HG03565 (cell line): Measurements from ENCODE around the gene SPSB4.
"Not testable (repeated sequence)": the region's sequence is repeated elsewhere in the genome, so short reads cannot be mapped to it uniquely, and the experiment has no call there.

Source experiments
- ATAC-seq: cut with Tn5 transposase; IDR thresholded peaks from one replicate; pipeline ENCODE4 v1.9.1; 2021; ENCODE audit warnings: mild to moderate bottlenecking, moderate library complexity; ENCODE audit not compliant: unreplicated experiment

SPSB4 gene

DNA sequence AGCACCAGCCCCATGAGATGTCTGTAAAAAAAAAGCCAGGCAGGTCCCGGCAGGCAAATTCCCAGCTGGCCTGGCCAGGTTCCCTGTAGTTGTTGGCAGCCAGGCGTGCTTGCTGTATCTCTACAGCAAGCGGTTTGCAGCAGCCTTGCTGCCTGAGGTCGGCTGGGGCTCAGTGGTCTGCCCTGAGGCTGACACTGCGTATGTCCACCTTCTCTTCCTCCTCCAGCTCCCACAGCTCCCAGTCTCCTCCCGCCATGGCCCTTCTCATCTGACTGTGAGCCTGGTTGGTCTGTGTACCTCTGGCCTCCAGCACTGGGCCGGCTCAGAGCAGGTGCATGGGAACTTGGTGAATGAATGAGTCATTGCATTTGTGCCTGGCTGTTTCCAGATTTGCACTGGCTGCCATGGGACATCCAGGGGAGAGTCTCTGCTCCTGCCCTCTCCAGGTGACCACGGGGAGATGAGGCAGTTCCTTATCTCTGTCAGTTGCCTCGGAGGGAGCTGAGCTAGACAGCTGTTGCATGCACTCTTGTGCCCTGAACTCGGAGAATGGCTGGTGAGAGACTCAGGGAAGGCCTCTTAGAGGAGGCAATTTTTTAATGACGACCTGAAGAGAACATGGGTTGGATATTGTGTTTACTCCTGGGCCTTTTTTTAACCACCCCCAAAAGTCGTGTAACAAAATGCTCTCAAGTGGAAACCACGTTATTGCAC is 43.0 kb downstream of the SPSB4 start:
- ATAC-seq, result no peak

GRCh38 chr3:141094790-141095545 is 43.8 kb downstream of the SPSB4 start:
- no peak for ATAC-seq

GRCh38 chr3:141095546-141095937 is 44.4 kb downstream of the SPSB4 start:
- no peak for ATAC-seq

DNA sequence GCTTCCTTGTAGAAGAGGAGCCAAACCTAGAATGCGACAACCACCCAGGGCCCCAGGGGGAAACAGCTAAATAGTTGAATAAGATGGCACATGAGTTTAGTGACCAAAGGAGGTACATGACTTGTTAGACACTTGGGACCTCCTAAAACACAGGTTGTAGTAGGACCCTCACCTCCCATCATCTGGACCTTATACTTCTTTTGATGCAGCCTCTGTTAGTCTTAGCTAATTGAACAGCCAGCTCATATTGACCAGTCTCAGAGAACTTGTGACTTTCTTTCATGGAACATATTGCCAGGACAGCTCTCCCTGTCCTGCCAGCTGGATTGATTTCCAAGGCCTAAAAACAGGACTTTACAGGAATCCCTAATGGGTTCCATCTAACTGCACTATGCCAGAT is 45.0 kb downstream of the SPSB4 start:
- ATAC-seq, result no peak

DNA sequence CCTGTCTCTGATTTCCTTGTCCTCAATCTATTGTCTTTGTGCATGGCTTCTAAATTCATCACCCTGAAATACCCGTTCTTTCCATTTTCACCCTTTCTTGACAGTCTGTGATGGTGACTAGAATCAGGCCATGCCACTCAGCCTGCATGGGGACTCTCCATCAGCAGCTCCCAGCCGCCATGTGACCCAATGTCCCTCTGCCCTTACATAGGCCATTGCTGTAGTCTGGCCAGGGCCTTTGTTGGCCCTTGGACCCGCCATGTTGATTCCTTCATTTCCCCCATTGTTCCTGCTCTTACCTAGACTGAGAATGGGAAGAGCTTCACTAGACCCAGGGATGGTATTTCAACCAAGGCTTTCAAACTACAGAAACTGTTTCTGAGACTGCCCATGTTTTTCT is 45.8 kb downstream of the SPSB4 start:
- no peak for ATAC-seq

DNA sequence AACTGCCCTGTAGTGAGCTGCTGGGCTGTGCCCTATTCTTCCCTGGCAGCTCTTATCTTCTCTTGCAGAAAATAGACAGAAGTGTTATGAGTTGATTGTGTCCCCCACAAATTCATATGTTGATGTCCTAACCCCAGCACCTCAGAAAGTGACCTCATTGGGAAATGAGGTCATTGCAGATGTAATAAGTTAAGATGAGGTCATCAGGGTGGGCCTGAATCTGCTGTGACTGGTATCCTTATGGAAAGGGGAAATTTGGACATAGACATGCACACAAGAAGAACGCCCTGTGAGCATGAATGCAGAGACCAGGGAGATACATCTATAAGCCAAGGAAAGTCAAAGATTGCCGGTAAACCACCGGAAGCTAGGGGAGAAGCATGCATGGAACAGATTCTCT is 49.0 kb downstream of the SPSB4 start:
- ATAC-seq, result no peak

DNA sequence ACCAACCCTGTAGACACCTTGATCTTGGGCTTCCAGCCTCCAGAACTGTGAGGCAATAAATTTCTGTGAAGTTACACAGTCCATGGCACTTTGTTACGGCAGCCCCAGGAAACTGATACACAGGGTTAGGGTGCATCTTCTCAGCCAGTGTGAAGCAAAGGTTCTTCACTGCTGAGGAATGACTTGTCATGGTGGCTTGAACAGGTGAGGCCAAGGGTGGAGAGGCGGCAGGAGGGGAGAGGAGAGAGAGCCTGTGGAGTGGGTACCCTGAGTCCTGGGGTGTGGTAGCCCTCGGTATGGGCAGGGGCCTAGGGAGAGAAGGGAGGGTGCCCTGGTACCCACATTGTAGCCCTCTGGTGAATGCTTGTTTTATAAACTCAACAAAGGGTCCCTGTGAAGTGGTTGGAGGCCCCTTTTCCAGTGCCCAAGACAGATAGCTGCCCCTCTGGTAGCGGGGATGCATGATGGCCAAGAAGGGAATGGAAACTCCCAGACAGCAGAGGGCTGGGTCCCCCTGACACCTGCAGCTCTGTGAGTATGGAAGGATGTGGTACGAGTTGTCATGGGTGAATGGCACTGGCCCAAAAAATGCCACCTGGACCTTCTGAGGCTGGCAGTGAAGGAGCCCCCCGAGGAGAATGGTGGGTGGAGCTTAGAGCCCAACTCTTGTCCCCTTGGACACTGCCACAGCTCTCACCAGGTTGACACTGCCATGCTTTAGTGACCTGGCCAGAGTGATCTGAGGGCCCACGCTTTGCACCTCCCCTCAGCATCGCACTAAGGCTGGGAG is 49.6 kb downstream of the SPSB4 start:
- ATAC-seq, result no peak

GRCh38 chr3:141102372-141102771 is 51.2 kb downstream of the SPSB4 start:
- ATAC-seq, result no peak

GRCh38 chr3:141103067-141103466 is 51.9 kb downstream of the SPSB4 start:
- no peak for ATAC-seq

DNA sequence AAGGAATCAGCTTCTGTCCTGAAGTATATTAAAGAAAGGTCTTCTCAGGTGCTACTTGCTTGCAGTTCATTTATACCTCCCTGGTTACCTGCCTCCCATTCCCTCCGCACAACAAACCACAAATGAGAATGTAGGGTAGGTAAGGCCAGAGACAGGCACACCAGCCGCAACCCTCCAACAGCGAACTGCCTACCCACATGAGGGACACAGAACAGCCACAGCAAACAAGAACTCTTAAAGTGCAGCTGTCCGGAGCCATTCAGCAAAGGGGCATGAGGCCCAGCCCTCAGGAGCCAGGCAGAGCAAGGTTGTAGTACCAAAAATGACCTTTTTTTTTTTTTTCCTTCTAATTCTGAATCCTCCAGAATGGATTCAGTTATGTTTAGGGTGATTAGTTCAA is 52.4 kb downstream of the SPSB4 start:
- no peak for ATAC-seq

GRCh38 chr3:141104151-141104821 is 53.1 kb downstream of the SPSB4 start:
- ATAC-seq, result no peak

DNA sequence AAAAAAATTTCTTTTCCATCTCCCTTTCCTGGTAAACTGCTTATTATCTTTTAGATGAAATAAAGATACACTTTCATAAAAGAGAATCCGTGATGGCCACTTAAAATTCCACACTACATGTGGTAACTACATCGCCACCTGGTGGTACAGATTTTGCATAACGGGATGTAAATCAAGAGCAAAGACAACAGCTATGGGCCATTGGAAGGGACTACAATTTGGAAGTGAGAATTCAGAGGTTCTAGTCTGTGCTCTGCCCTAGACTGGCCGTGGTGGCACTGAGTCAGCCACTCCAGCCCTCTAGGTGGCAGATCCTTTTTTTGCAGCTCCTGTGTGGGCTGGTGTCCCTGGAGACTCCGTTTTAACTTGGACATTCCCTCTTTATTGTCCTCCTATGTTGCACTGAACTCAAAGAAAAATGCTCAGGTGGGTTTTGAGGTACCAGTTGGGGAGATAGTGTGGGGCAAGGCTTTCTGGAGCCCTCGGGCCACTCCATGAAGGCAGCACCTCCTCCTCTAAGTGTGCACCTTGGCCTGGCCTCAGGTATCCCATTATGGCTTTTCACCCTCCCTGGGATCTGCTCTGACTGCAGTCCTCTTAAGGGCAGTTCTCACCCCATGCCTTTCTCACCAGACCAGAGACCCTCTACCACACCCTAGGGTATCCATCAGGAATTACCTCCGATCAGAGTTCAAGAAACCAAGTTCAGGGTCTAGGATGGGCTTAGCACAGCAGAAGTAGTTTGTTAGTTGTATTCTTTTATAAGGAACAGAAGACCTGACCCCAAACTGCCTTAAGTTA is 54.9 kb downstream of the SPSB4 start:
- peak; percentile 77 for ATAC-seq

- ATAC-seq, result no peak
Observed at GRCh38 chr3:141106842-141107241, 55.7 kb downstream of the SPSB4 start.

- ATAC-seq, result no peak
Observed at GRCh38 chr3:141108039-141108438, 56.9 kb downstream of the SPSB4 start.

GRCh38 chr3:141109751-141110150 is 58.6 kb downstream of the SPSB4 start:
- no peak for ATAC-seq

GRCh38 chr3:141110322-141110721 is 59.2 kb downstream of the SPSB4 start:
- no peak for ATAC-seq

DNA sequence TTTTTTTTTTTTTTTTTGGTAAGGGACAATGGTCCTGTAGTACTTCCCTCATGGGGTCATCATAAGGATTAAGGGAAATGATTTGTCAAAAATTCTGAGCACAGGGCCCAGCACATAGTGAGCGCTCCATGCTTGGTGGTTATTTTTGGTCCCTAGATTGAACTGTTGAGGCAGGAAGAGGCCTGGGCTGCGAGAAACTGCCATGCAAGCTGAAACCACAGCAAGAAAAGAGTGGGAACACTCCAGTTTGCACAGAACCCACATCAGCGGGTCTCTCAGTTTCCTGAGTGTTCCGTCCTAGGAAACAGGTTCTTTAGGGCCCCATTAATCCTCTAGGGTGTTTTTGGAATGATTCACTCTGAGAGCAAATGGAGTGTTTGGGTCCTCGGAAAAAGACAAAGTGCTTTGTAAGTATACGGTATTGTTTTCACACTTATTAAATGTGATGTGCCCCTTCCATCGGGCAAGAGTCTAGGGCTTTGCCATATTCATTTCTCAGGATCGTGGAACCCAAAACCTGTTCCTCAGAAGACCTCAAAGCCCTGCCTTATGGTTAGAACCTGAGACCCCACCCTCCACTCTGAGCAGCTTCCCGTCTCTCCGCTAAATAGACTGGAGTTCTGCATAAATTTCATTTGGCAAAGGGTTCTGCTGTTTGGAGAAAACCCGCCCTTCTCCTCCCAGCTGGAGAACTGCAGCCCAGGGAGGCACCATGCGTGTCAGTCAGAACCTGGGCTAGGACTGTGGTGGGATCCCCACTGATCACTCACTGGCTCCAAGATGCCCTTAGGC is 60.4 kb downstream of the SPSB4 start:
- no peak for ATAC-seq

DNA sequence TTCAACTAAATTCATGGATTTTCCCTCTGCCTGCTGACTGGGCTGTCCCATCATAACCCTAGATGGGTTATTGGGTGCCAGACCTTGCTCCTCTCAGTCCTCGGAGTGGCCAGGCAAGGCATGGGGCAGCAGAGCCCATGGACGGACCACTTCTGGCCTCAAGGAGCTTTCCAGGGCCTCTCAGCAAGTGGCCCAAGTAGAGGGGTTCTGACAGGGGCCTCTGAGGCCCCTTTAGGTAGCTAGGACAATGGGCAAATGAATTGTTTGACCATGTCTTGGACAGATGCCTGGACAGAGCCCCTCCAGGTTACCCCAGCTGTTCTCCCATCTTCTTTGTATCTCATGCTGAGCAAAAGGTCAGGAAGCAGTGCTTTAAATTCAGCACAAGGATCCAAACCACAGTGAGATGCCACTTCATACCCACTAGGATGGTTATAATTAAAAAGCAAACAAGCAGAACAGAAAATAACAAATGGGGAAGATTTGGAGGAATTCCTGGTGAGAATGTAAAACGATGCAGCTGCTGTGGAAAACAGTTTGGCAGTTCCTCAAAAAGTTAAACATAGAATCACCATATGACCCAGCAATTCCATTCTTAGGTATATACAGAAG is 61.6 kb downstream of the SPSB4 start:
- no peak for ATAC-seq

GRCh38 chr3:141113680-141114079 is 62.5 kb downstream of the SPSB4 start:
- ATAC-seq, result not testable (repeated sequence)
